ELF-1 (cell line): ENCODE results near the gene BMP7.
A peak's percentile ranks its signal among the peaks of the same experiment; 100 is the strongest.

Experiments
- DNase-seq: peaks from one replicate; pipeline ENCODE4 v3.0.0-alpha.2; 2016; ENCODE audit warnings: low read depth, low spot score

BMP7 gene

GRCh38 chr20:57130160-57130772, 136.2 kb downstream of the BMP7 start:
- no peak for DNase-seq

- no peak for DNase-seq
Measured at GRCh38 chr20:57129303-57129702, 137.1 kb downstream of the BMP7 start.

- DNase-seq = no peak
Measured at GRCh38 chr20:57128044-57128757, 138.2 kb downstream of the BMP7 start.

- DNase-seq = peak; percentile 50
Measured at GRCh38 chr20:57126481-57127092, 139.9 kb downstream of the BMP7 start.

GRCh38 chr20:57124800-57125517, 141.5 kb downstream of the BMP7 start:
- DNase-seq = no peak

GRCh38 chr20:57124366-57124765, 142.1 kb downstream of the BMP7 start:
- DNase-seq = no peak

- DNase-seq = no peak
Measured at GRCh38 chr20:57123504-57123903, 142.9 kb downstream of the BMP7 start.

- peak; percentile 50 for DNase-seq
Measured at GRCh38 chr20:57122536-57123489, 143.6 kb downstream of the BMP7 start.

GRCh38 chr20:57118964-57119363, 147.5 kb downstream of the BMP7 start:
- no peak for DNase-seq
